Measurements from ENCODE around the gene ABI1. TPM values are rescaled to one million over a fixed set of nuclear protein-coding genes. Genes with fewer than 3 reads are reported as not detected.
A peak's percentile ranks its signal among the peaks of the same experiment; 100 is the strongest.

ABI1 gene
- total and polyA plus RNA-seq, 2 donors (not counting 1 experiment from before 2014, with no cell fraction given): 37.8 to 80.5 TPM

DNA sequence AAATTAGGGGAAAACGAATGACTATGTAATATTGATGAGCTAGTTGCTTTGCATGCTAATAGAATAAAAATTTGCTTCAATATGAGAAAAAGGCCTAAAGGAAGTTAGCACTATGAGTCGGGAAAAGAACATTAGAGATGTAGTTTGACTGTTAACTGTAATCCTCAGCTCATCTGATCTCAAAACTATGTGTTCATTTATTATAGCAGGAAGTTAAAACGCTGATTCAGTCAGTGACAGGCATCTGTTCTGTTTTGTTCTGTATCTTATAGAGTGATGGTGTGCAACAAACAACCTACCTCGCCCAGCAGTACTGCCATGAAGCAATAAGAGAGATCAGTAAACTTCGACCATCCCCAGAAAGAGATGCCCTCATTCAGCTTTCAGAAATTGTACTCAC, 114.7 kb downstream of the ABI1 start:
- Mint-ChIP-seq H3K27me3 (no peaks in the 10 kb centered on the region), H3K9me3 (ENCODE audit: insufficient read depth) (no peaks in the 10 kb centered on the region), H3K4me1 (peaks cover 23% of the 10 kb centered on the region), H3K4me3 (no peak overlapping the region), H3K27ac (peak overlapping the region; percentile 21)
- peaks cover 9 to 36% of the 10 kb centered on the region in 2 experiments for H3K36me3 ChIP-seq (replicated peaks in 1 of 2; ENCODE audit: control extremely low read depth in 1 of 2, control insufficient read depth in 1 of 2, extremely low read depth in 1 of 2, insufficient read depth in 2 of 2, low read length in 1 of 2)
- no CpG with 5 or more reads among the region's 5 CpGs for WGBS (ENCODE audit: insufficient coverage)
- no peaks in the 10 kb centered on the region for H3K79me2 ChIP-seq (ENCODE audit: control insufficient read depth, insufficient read depth, low read length)
- H2AFZ ChIP-seq (ENCODE audit: insufficient read depth, low read depth, low read length, poor library complexity, severe bottlenecking): no peak overlapping the region
- H3K4me1 ChIP-seq (ENCODE audit: control insufficient read depth in 2 of 2, insufficient read depth in 2 of 2, low read length in 2 of 2): peaks cover 0 to 12% of the 10 kb centered on the region in 2 donors
- no peaks in the 10 kb centered on the region for H4K20me1 ChIP-seq (ENCODE audit: control insufficient read depth, insufficient read depth, low read length, poor library complexity, severe bottlenecking)
- DNase-seq (no peak), ATAC-seq (ENCODE audit: low read depth) (no peak)
- H3K4me2 ChIP-seq (replicated peaks; ENCODE audit: low read depth, low read length, poor library complexity, severe bottlenecking): no peak overlapping the region
- TF ChIP-seq EZH2 (IDR thresholded peaks at IDR 0.05; ENCODE audit: borderline replicate concordance, insufficient read depth, low read depth, low read length, poor library complexity, severe bottlenecking): no peak
- TF ChIP-seq, protein P1, sequence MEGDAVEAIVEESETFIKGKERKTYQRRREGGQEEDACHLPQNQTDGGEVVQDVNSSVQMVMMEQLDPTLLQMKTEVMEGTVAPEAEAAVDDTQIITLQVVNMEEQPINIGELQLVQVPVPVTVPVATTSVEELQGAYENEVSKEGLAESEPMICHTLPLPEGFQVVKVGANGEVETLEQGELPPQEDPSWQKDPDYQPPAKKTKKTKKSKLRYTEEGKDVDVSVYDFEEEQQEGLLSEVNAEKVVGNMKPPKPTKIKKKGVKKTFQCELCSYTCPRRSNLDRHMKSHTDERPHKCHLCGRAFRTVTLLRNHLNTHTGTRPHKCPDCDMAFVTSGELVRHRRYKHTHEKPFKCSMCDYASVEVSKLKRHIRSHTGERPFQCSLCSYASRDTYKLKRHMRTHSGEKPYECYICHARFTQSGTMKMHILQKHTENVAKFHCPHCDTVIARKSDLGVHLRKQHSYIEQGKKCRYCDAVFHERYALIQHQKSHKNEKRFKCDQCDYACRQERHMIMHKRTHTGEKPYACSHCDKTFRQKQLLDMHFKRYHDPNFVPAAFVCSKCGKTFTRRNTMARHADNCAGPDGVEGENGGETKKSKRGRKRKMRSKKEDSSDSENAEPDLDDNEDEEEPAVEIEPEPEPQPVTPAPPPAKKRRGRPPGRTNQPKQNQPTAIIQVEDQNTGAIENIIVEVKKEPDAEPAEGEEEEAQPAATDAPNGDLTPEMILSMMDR (IDR thresholded peaks at IDR 0.05): no peak
- peak overlapping the region in 1 of 2 donors; percentile 40 for H3K27ac ChIP-seq (ENCODE audit: low read length in 2 of 2)
- ChIA-PET CTCF (interaction anchor here (0.6 to 2.3 kb wide), 2 partner anchors 20 to 40 kb away, joined by 3 to 12 read pairs; no protein-coding TSS in a partner anchor), POLR2A (no interaction called here)
- intact Hi-C loops (cut with micrococcal nuclease): no loop called here
- no peak overlapping the region for H3K4me3 ChIP-seq (ENCODE audit: control extremely low read depth in 1 of 5, extremely low read depth in 1 of 5, insufficient read depth in 1 of 5, low read depth in 2 of 5, low read length in 4 of 5)
- no peaks in the 10 kb centered on the region for H3K27me3 ChIP-seq (replicated peaks in 1 of 4; ENCODE audit: control extremely low read depth in 1 of 4, control insufficient read depth in 3 of 4, insufficient read depth in 4 of 4, low read length in 3 of 4)
- H3K9me3 ChIP-seq (ENCODE audit: control extremely low read depth in 1 of 3, control insufficient read depth in 2 of 3, insufficient read depth in 1 of 3, low read length in 2 of 3): peaks cover 0 to 3% (median 0%) of the 10 kb centered on the region in 3 donors
- no peak overlapping the region for H3K9ac ChIP-seq (ENCODE audit: low read length)

DNA sequence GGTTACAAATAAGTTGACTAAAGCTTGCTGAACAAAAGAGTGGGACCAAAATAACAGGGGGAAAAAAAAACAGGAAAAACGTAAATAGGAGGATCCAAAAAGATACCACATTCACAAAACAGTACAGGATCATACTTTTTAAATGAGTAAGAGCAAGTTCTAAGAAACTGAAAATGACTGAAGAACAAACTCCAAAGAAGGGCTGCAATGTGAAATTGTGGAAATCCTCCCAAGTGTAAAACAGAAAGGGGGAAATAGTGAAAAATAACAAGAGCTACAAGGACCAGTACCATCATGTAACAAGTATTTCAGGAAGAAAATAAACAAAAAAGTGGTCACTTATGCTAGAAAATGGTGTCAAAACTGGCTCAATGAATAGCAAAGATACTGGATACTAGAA, 116.9 kb downstream of the ABI1 start:
- H3K9me3 Mint-ChIP-seq (ENCODE audit: insufficient read depth): no peaks in the 10 kb centered on the region
- no peaks in the 10 kb centered on the region for H4K20me1 ChIP-seq (ENCODE audit: control insufficient read depth, insufficient read depth, low read length, poor library complexity, severe bottlenecking)
- intact Hi-C loops (cut with micrococcal nuclease): no loop called here
- no CpG with 5 or more reads among the region's 1 CpG for WGBS (ENCODE audit: insufficient coverage)
- H3K4me3 ChIP-seq (ENCODE audit: control extremely low read depth in 1 of 5, extremely low read depth in 1 of 5, insufficient read depth in 1 of 5, low read depth in 2 of 5, low read length in 4 of 5): no peak overlapping the region
- no peaks in the 10 kb centered on the region for H3K27me3 Mint-ChIP-seq
- peaks cover 41% of the 10 kb centered on the region for H3K4me1 Mint-ChIP-seq
- ATAC-seq (ENCODE audit: low read depth) (no peak), DNase-seq (no peak)
- peak overlapping the region in 1 of 2 donors; percentile 30 for H3K27ac ChIP-seq (ENCODE audit: low read length in 2 of 2)
- H3K9me3 ChIP-seq (ENCODE audit: control extremely low read depth in 1 of 3, control insufficient read depth in 2 of 3, insufficient read depth in 1 of 3, low read length in 2 of 3): peaks cover 0 to 4% (median 0%) of the 10 kb centered on the region in 3 donors
- no peak overlapping the region for H3K9ac ChIP-seq (ENCODE audit: low read length)
- H3K27ac Mint-ChIP-seq: peak overlapping the region; percentile 27
- H3K4me3 Mint-ChIP-seq: no peak overlapping the region
- H3K4me2 ChIP-seq (replicated peaks; ENCODE audit: low read depth, low read length, poor library complexity, severe bottlenecking): no peak overlapping the region
- no peaks in the 10 kb centered on the region for H3K27me3 ChIP-seq (replicated peaks in 1 of 4; ENCODE audit: control extremely low read depth in 1 of 4, control insufficient read depth in 3 of 4, insufficient read depth in 4 of 4, low read length in 3 of 4)
- ChIA-PET POLR2A (no interaction called here), CTCF (interaction anchor here (0.9 kb wide), 1 partner anchor 117 kb away, joined by 5 read pairs; the partner anchor contains the start of gene ABI1)
- peaks cover 16 to 30% of the 10 kb centered on the region in 2 donors for H3K4me1 ChIP-seq (ENCODE audit: control insufficient read depth in 2 of 2, insufficient read depth in 2 of 2, low read length in 2 of 2)
- H2AFZ ChIP-seq (ENCODE audit: insufficient read depth, low read depth, low read length, poor library complexity, severe bottlenecking): no peak overlapping the region
- H3K36me3 ChIP-seq (replicated peaks in 1 of 2; ENCODE audit: control extremely low read depth in 1 of 2, control insufficient read depth in 1 of 2, extremely low read depth in 1 of 2, insufficient read depth in 2 of 2, low read length in 1 of 2): peaks cover 6 to 26% of the 10 kb centered on the region in 2 experiments
- TF ChIP-seq, protein P1 (IDR thresholded peaks at IDR 0.05): no peak
- no peak for TF ChIP-seq EZH2 (IDR thresholded peaks at IDR 0.05; ENCODE audit: borderline replicate concordance, insufficient read depth, low read depth, low read length, poor library complexity, severe bottlenecking)
- H3K79me2 ChIP-seq (ENCODE audit: control insufficient read depth, insufficient read depth, low read length): no peaks in the 10 kb centered on the region

Data from B cell (primary cell).